GM12874 (cell line): ENCODE data around the gene CXCR5.

Experiments
- TF ChIP-seq, protein P1 (sequence below): IDR thresholded peaks from 2 replicates; pipeline ENCODE4 v1.5.1; 2011; ENCODE audit warnings: low read depth, mild to moderate bottlenecking, control low read depth, low read length, moderate library complexity; ENCODE audit not compliant: insufficient read depth

The CXCR5 gene, protein sequence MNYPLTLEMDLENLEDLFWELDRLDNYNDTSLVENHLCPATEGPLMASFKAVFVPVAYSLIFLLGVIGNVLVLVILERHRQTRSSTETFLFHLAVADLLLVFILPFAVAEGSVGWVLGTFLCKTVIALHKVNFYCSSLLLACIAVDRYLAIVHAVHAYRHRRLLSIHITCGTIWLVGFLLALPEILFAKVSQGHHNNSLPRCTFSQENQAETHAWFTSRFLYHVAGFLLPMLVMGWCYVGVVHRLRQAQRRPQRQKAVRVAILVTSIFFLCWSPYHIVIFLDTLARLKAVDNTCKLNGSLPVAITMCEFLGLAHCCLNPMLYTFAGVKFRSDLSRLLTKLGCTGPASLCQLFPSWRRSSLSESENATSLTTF

DNA sequence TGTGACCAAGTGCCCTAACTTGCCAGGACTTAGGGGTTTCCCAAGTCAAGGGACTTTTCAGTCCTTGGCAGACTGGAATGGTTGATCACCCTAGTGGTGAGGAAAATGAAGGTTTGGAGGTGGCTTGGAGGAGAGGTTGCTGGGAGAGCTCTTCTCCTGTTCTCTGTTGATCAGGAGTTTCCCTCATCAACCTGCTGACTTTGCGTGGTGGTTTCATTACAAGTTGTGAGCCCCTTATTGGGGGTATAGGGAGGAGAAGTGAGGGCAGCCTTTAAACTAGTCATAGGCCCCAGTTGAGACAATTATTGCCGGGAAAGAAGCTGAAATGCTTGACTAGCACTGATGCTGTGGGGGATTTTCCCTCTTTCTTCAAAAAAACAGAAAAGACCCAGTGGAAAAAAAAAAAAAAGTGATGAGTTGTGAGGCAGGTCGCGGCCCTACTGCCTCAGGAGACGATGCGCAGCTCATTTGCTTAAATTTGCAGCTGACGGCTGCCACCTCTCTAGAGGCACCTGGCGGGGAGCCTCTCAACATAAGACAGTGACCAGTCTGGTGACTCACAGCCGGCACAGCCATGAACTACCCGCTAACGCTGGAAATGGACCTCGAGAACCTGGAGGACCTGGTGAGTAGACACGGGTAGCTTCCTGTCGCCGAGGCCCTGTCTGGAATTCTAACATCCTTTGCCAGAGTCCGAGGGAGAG lies at the start of gene CXCR5:
Gene CXCR5, plus strand, starts transcription at position 525 of the 704 bp plus-strand sequence. Its CDS starts 50 bp downstream, at position 575.
- TF ChIP-seq, protein P1, sequence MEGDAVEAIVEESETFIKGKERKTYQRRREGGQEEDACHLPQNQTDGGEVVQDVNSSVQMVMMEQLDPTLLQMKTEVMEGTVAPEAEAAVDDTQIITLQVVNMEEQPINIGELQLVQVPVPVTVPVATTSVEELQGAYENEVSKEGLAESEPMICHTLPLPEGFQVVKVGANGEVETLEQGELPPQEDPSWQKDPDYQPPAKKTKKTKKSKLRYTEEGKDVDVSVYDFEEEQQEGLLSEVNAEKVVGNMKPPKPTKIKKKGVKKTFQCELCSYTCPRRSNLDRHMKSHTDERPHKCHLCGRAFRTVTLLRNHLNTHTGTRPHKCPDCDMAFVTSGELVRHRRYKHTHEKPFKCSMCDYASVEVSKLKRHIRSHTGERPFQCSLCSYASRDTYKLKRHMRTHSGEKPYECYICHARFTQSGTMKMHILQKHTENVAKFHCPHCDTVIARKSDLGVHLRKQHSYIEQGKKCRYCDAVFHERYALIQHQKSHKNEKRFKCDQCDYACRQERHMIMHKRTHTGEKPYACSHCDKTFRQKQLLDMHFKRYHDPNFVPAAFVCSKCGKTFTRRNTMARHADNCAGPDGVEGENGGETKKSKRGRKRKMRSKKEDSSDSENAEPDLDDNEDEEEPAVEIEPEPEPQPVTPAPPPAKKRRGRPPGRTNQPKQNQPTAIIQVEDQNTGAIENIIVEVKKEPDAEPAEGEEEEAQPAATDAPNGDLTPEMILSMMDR, result no peak

GRCh38 chr11:118834427-118835028 lies 49.2 kb upstream of the CXCR5 start:
- TF ChIP-seq, protein P1, result no peak

- TF ChIP-seq, protein P1, result no peak
Observed at GRCh38 chr11:118837868-118838267, 45.8 kb upstream of the CXCR5 start.

- TF ChIP-seq, protein P1, result no peak
Observed at GRCh38 chr11:118838905-118839553, 44.7 kb upstream of the CXCR5 start.

DNA sequence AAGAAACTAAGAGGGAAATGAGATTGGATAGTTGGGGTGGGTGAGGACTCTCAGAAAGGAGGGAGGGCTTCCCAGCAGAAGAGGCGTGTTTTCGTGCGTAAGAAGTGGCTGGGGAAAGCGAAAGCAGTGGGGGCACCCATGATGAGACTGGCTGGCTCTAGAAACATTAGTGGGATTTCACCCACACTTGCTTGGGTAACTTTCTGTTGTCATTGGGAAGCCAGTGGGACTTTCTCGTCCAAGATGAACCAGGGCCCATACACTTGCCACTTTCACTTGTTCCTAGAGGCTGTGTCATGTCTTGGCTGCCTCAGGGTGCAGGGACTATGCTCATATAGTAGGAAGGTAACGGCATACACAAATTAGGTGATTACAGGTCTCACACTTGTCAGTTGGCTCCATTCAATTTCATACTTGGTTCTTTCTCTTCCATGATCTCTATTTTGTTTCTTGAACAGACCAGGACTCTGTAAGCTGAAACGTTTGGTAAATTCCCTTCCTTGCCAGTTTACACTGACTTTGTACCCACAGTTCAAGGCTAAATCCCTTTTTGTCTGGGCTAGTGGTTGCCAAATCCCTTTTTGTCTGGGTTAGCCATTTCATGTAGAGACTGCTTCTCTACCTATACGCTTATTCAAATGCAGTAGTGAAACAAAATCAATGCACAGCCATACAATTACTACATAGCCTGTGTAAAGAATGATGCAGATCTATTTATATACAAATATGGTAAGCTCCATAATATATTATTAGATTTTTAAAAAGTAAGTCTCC lies 42.0 kb upstream of the CXCR5 start:
- TF ChIP-seq, protein P1, result no peak

DNA sequence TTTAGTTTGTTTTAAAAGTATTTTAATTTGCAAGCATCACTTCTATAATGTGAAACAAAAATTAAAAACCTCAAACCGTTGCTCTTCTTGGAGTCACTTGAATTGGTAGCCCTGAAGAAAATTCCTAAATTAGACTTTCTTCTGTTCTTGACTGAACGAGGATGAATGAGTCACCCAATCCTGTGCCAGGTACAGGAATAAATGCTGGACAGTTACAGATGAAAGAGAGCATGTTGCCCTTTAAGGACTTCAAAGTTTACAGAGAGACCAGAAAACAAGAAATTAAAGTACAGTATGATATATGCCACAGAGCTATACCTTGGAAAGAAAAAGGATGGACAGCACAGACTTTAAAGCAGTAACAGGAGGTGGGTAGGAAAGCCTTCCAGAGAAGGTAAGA lies 41.3 kb upstream of the CXCR5 start:
- TF ChIP-seq, protein P1, result no peak

DNA sequence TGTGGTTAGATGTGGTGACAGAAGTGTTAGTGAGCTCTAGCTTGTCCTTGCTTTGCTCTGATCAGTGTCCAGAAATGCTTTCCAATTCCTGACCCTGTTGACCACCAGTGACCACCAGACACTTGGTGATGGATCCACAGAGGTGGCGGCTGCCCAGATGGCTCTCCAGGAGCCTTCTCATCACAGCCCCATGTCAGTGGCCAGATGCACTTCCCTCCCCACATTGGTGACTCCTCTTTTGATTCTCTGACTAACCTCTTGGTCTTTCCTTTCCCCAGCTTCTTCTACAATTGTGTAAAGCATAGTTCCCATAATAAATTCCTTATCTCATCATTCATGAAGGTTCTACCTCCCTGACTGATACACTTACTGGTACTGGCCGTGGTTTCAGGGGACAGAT lies 40.1 kb upstream of the CXCR5 start:
- TF ChIP-seq, protein P1, result no peak
